ENCODE data around the gene ITPR1. TPM values are rescaled to one million over a fixed set of nuclear protein-coding genes. Genes with fewer than 3 reads are reported as not detected.

The ITPR1 gene
- polyA plus RNA-seq, 2 of the 4 experiments (the other 2 are of a cell fraction), result 2.8 to 9.6 TPM

DNA sequence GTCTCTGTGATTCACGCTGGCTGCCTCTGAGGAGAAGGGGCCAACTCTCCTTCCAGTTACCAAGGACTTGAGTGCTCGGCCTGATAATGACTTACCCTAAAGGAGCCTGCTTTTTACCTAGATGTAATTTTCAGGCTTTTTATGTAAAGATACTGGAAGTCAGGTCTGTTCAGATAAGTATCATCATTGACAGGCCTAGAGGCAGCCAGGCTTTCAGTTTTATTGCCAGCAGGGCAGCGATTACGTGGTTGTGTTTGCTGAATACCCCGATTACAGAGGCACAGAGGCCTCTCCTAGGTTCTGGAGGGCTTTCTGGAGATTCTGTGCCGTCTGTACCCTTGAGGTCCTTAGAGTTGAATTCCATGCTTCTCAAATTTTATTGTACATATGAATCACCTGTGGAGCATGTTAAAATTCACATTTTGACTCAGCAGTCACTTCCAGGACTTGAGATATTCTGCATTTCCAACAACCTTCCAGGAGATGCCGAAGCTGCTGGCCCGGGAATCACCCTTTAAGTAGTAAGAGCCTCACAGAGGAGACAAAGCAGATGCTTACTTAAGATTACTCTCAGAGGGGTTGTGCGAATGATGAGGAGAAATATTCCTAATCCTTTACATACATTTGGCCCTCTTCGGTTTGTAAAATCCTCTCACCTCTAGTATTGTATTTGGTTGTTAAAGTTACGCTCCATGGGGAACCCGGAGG lies 326.0 kb downstream of the ITPR1 start:
- no peak for FAIRE-seq
- no peak for ATAC-seq
- DNase-seq (ENCODE audit: low read depth in 1 of 2, low spot score in 1 of 2), result no peak
- no peak for TF ChIP-seq HOXA7 (CRISPR knock-in tag; IDR thresholded peaks at IDR 0.05)
- TF ChIP-seq NPAS2 (CRISPR knock-in tag; IDR thresholded peaks at IDR 0.05; ENCODE audit: borderline replicate concordance), result no peak
- TF ChIP-seq KDM5A (IDR thresholded peaks at IDR 0.05), result no peak
- no peak for TF ChIP-seq BHLHE40 (IDR thresholded peaks at IDR 0.05; ENCODE audit: low read depth, low read length)
- no peak for TF ChIP-seq SREBF2 (IDR thresholded peaks at IDR 0.05)
- TF ChIP-seq HEYL (CRISPR knock-in tag; IDR thresholded peaks at IDR 0.05), result no peak
- no peak for TF ChIP-seq RAD21 (conservative IDR thresholded peaks at IDR 0.05 in 1 of 2, IDR thresholded peaks at IDR 0.05 in 1 of 2)
- TF ChIP-seq RARB (CRISPR knock-in tag; IDR thresholded peaks at IDR 0.05), result no peak
- TF ChIP-seq JUN (IDR thresholded peaks at IDR 0.05), result no peak
- no peak for TF ChIP-seq JUNB (IDR thresholded peaks at IDR 0.05)
- TF ChIP-seq FOSL2 (IDR thresholded peaks at IDR 0.05), result no peak
- TF ChIP-seq FOSL2 (CRISPR knock-in tag; IDR thresholded peaks at IDR 0.05), result no peak
- TF ChIP-seq FOSB (CRISPR knock-in tag; IDR thresholded peaks at IDR 0.05), result no peak
- peaks cover 26% of the 10 kb centered on the region for H3K9me3 ChIP-seq
- ChIA-PET POLR2A (no interaction called here), CTCF (no interaction called here)
- 93% methylated on average over 12 of the region's 12 CpGs for WGBS (ENCODE audit: missing lambda C conversion rate)
- H3K4me3 ChIP-seq, result no peak overlapping the region
- no peak overlapping the region for H3K4me2 ChIP-seq
- H3K4me1 ChIP-seq, result peaks cover 8% of the 10 kb centered on the region
- no peak overlapping the region for H3K27ac ChIP-seq

DNA sequence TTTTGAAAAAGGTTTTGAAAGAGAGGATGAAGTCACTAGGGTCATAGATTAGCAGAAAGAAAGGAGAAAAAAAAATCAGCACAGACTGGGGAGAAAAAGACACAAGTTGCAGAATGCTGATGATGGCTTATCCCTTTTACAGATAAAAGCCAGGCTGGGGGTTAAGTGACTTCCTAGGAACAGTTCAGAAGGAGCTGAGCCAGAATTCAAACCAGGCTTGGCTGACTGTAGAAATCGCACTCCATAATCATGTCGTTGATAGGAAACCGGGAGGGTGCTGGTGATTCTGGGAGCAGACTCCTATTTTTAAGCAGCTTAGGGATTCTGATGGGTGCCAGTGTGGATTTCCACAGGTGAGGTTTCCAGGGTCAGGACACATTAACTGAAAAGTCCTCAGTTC lies 326.6 kb downstream of the ITPR1 start:
- DNase-seq (ENCODE audit: low read depth in 1 of 2, low spot score in 1 of 2), result no peak
- no peak overlapping the region for H3K4me3 ChIP-seq
- no peak for FAIRE-seq
- no peak overlapping the region for H3K4me2 ChIP-seq
- TF ChIP-seq FOXS1 (CRISPR knock-in tag; IDR thresholded peaks at IDR 0.05), result no peak
- TF ChIP-seq, protein P1, sequence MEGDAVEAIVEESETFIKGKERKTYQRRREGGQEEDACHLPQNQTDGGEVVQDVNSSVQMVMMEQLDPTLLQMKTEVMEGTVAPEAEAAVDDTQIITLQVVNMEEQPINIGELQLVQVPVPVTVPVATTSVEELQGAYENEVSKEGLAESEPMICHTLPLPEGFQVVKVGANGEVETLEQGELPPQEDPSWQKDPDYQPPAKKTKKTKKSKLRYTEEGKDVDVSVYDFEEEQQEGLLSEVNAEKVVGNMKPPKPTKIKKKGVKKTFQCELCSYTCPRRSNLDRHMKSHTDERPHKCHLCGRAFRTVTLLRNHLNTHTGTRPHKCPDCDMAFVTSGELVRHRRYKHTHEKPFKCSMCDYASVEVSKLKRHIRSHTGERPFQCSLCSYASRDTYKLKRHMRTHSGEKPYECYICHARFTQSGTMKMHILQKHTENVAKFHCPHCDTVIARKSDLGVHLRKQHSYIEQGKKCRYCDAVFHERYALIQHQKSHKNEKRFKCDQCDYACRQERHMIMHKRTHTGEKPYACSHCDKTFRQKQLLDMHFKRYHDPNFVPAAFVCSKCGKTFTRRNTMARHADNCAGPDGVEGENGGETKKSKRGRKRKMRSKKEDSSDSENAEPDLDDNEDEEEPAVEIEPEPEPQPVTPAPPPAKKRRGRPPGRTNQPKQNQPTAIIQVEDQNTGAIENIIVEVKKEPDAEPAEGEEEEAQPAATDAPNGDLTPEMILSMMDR (IDR thresholded peaks at IDR 0.05), result no peak
- no peak for TF ChIP-seq HEYL (CRISPR knock-in tag; IDR thresholded peaks at IDR 0.05)
- no peak for TF ChIP-seq ZFP36 (IDR thresholded peaks at IDR 0.05; ENCODE audit: borderline replicate concordance, partially characterized antibody)
- TF ChIP-seq, protein P2, sequence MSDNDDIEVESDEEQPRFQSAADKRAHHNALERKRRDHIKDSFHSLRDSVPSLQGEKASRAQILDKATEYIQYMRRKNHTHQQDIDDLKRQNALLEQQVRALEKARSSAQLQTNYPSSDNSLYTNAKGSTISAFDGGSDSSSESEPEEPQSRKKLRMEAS (IDR thresholded peaks at IDR 0.05), result no peak
- H3K27ac ChIP-seq, result no peak overlapping the region
- peaks cover 26% of the 10 kb centered on the region for H3K9me3 ChIP-seq
- ChIA-PET POLR2A (no interaction called here), CTCF (no interaction called here)
- H3K4me1 ChIP-seq, result peaks cover 14% of the 10 kb centered on the region
- ATAC-seq, result no peak
- WGBS (ENCODE audit: missing lambda C conversion rate), result 76% methylated on average over 3 of the region's 3 CpGs

DNA sequence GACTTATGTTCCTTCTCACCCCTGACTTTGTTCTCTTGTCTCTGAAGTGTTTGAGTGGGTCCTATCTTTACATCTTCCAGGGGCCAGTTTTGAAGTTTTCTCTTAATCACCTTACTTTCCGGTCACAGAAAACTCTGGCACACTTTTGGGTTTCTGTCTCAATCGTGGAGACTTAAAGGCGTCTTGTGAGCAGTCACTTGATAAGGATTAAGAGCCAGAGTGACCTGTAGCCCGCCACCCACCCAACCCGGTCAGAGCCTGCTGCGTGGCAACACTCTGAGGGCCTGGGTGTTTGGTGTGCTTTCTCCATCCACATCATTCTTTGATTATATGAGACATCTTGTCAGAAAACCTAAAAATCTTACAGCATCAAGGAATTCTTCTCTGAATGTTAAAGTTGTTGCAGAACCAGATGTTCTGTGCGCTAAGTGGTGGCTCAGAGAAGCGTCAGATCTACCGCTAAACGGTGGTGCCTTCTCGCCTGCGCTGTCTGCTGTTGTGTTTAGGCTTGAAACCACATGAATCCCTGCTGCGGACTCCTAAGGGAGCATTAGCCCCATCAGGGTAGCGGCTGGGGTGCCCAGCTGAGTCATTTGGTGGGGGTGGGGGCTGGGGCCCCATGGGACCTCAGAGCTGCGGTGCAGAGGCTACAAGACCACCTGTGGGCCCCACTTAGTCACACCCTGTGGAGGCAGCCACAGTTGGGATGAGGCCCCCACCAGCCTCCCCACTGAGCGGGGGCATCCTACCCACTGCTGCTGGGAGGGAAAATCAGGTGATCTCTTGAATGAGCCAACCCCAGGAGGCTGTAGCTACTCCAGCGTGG lies 327.4 kb downstream of the ITPR1 start:
- CTCF ChIA-PET, result interaction anchor here (0.9 to 1.2 kb wide), 2 partner anchors 99 to 156 kb away, joined by 3 read pairs; no protein-coding TSS in a partner anchor
- no peak for TF ChIP-seq MAZ (IDR thresholded peaks at IDR 0.05; ENCODE audit: borderline replicate concordance, low read depth, low read length)
- TF ChIP-seq, protein P3, sequence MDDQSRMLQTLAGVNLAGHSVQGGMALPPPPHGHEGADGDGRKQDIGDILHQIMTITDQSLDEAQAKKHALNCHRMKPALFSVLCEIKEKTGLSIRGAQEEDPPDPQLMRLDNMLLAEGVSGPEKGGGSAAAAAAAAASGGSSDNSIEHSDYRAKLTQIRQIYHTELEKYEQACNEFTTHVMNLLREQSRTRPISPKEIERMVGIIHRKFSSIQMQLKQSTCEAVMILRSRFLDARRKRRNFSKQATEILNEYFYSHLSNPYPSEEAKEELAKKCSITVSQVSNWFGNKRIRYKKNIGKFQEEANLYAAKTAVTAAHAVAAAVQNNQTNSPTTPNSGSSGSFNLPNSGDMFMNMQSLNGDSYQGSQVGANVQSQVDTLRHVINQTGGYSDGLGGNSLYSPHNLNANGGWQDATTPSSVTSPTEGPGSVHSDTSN (IDR thresholded peaks at IDR 0.05), result no peak
- Histone ChIP-seq H3K4me2 (no peak overlapping the region), H3K9me3 (peaks cover 26% of the 10 kb centered on the region), H3K27ac (peak overlapping the region in 1 of 2 experiments; percentile 43; a peak in 1 of 6 replicates), H3K4me1 (peaks cover 22% of the 10 kb centered on the region), H3K4me3 (no peak overlapping the region)
- POLR2A ChIA-PET, result no interaction called here
- FAIRE-seq, result no peak
- WGBS (ENCODE audit: missing lambda C conversion rate), result 93% methylated on average over 14 of the region's 17 CpGs
- DNase-seq (ENCODE audit: low read depth in 1 of 2, low spot score in 1 of 2), result no peak
- no peak for ATAC-seq
